K562 (cell line): ENCODE data around the gene RHOB. TPM values are rescaled to one million over a fixed set of nuclear protein-coding genes. Genes with fewer than 3 reads are reported as not detected.

Experiments
- ATF1 ChIP-seq, 2 experiments: fragments of 450-650 bp in 1 of 2; IDR thresholded peaks; 2 replicates each; pipeline ENCODE4 v1.6.1; 2016; ENCODE audit warnings: missing compliant biosample characterization in 1 of 2, missing genetic modification characterization in 1 of 2
- COPS2 ChIP-seq: fragments of 450-650 bp; conservative IDR thresholded peaks from 2 replicates; pipeline ENCODE4 v1.6.1; 2016; ENCODE audit warnings: mild to moderate bottlenecking, moderate library complexity
- HNRNPLL ChIP-seq: fragments of 200-400 bp; formaldehyde crosslinking; IDR thresholded peaks from 2 replicates; pipeline ENCODE4 v1.6.1; 2017; ENCODE audit warnings: low read length, low read depth, mild to moderate bottlenecking; ENCODE audit not compliant: poor library complexity, severe bottlenecking
- HNRNPUL1 ChIP-seq: fragments of 200-400 bp; formaldehyde crosslinking; IDR thresholded peaks from 2 replicates; pipeline ENCODE4 v1.6.1; 2017; ENCODE audit warnings: low read length
- MYNN ChIP-seq, 2 experiments: sonication (generic); formaldehyde crosslinking in 1 of 2; IDR thresholded peaks; 2 replicates each; pipeline versions ENCODE4 v1.5.0 to v1.6.1; 2016 to 2020; ENCODE audit warnings: antibody characterized with exemption in 1 of 2, missing genetic modification reagents in 1 of 2
- NFIX ChIP-seq: fragments of 250-450 bp; sonication (Bioruptor Pico); IDR thresholded peaks from 2 replicates; pipeline ENCODE4 v1.4.0; 2020; ENCODE audit warnings: low read depth, mild to moderate bottlenecking, moderate library complexity
- RBM22 ChIP-seq: fragments of 200-400 bp; formaldehyde crosslinking; IDR thresholded peaks from 2 replicates; pipeline ENCODE4 v1.6.1; 2018; ENCODE audit warnings: low read length, low read depth; ENCODE audit not compliant: poor library complexity, severe bottlenecking
- RCOR1 ChIP-seq, 2 experiments: IDR thresholded peaks; 2 replicates each; pipeline ENCODE4 v1.6.1; 2012; ENCODE audit warnings: low read depth in 2 of 2, low read length in 2 of 2, borderline replicate concordance in 1 of 2, improper control_type of control experiment in 1 of 2
- SNIP1 ChIP-seq: fragments of 450-650 bp; IDR thresholded peaks from 2 replicates; pipeline ENCODE4 v1.7.1; 2017; ENCODE audit warnings: low read depth, mild to moderate bottlenecking
- TOE1 ChIP-seq, 2 experiments: fragments of 450-650 bp in 1 of 2; sonication (generic) in 1 of 2; formaldehyde crosslinking in 1 of 2; IDR thresholded peaks; 2 replicates each; pipeline versions ENCODE4 v1.7.1 to v1.8.0; 2016 to 2022; ENCODE audit warnings: borderline replicate concordance in 2 of 2, mild to moderate bottlenecking in 2 of 2, antibody characterized with exemption in 1 of 2, inconsistent platforms in 1 of 2, low read depth in 1 of 2, missing genetic modification reagents in 1 of 2, moderate library complexity in 1 of 2
- VEZF1 ChIP-seq: fragments of 200-800 bp; sonication (Bioruptor generic); IDR thresholded peaks from 2 replicates; pipeline ENCODE4 v1.6.1; 2017; ENCODE audit warnings: missing genetic modification characterization, missing compliant biosample characterization
- ZNF121 ChIP-seq: sonication (generic); formaldehyde crosslinking; conservative IDR thresholded peaks from 2 replicates; pipeline ENCODE4 v1.8.0; 2022; ENCODE audit warnings: missing genetic modification reagents
- ZNF318 ChIP-seq, 2 experiments: fragments of 450-650 bp; IDR thresholded peaks; 2 replicates each; pipeline ENCODE4 v1.6.1; 2016; ENCODE audit warnings: mild to moderate bottlenecking in 2 of 2, borderline replicate concordance in 1 of 2, low read depth in 1 of 2, moderate library complexity in 1 of 2
- ZNF384 ChIP-seq: IDR thresholded peaks from 2 replicates; pipeline ENCODE4 v1.6.1; 2012; ENCODE audit warnings: low read depth, low read length, improper control_type of control experiment
- ZNF444 ChIP-seq: fragments of 250-450 bp; sonication (Bioruptor Pico); IDR thresholded peaks from 2 replicates; pipeline ENCODE4 v1.4.0; 2020; ENCODE audit warnings: mild to moderate bottlenecking, moderate library complexity
- polyA plus RNA-seq, 8 experiments: library from polyadenylated mRNA; depleted of rRNA in 4 of 8; stranded (reverse) in 5 of 8; unstranded in 3 of 8; fragments of >200 nt; fragmentation: Nextera tagmentation in 2 of 8; fragmentation: Illumina TruSeq in 1 of 8; extraction: Ambion mirVana in 2 of 8; extraction: Trizol in 1 of 8; gene quantifications; 2 replicates each; pipeline versions ENCODE4 v1.2.1 to v1.2.3, GENCODE V29; 2011 to 2014; ENCODE audit warnings: inconsistent platforms in 1 of 8, missing spikeins in 1 of 8
- total RNA-seq, 7 experiments: library from RNA; depleted of rRNA in 6 of 7; stranded (reverse); fragments of >200 nt in 6 of 7; fragmentation: Illumina TruSeq in 2 of 7; extraction: Trizol in 2 of 7; gene quantifications; 2 replicates each; pipeline versions ENCODE4 v1.2.1 to v1.2.3, GENCODE V29; 2011 to 2021; ENCODE audit warnings: low replicate concordance in 1 of 7

The RHOB gene
- total and polyA plus RNA-seq, 9 of the 15 experiments (the other 6 are each of a cell fraction or from before 2014, with no cell fraction given), result 0.07 to 4.8 (median 1.1) TPM

GRCh38 chr2:20424300-20425290, 22.3 kb upstream of the RHOB start (continued):
- no peak for TF ChIP-seq NFIX
- TF ChIP-seq TOE1 (IDR thresholded peaks at IDR 0.05; ENCODE audit: borderline replicate concordance), result no peak
- no peak for TF ChIP-seq TOE1 (CRISPR knock-in tag; IDR thresholded peaks at IDR 0.05; ENCODE audit: borderline replicate concordance, low read depth)
- TF ChIP-seq ZNF121 (CRISPR knock-in tag), result no peak
- TF ChIP-seq ZNF318 (IDR thresholded peaks at IDR 0.05; ENCODE audit: borderline replicate concordance in 1 of 2, low read depth in 1 of 2), result no peak
- TF ChIP-seq RBM22, result no peak
- peak in 1 of 2 experiments; percentile 49; a peak in 2 of 4 replicates for TF ChIP-seq RCOR1 (IDR thresholded peaks at IDR 0.05; ENCODE audit: borderline replicate concordance in 1 of 2, low read depth in 2 of 2, low read length in 2 of 2)
- TF ChIP-seq VEZF1 (CRISPR knock-in tag), result peak; percentile 76
- no peak for TF ChIP-seq HNRNPUL1
- TF ChIP-seq ZNF444 (CRISPR knock-in tag), result no peak
- TF ChIP-seq HNRNPLL, result no peak
- TF ChIP-seq COPS2, result no peak
- TF ChIP-seq ZNF384, result no peak
- no peak for TF ChIP-seq ATF1 (CRISPR knock-in tag; IDR thresholded peaks at IDR 0.05)
- no peak for TF ChIP-seq ATF1 (tag; IDR thresholded peaks at IDR 0.05)
- no peak for TF ChIP-seq MYNN (IDR thresholded peaks at IDR 0.05)
- TF ChIP-seq MYNN (CRISPR knock-in tag; IDR thresholded peaks at IDR 0.05), result no peak
- no peak for TF ChIP-seq SNIP1
